ENCODE measurements around the gene POU2AF2.
A peak's percentile ranks its signal among the peaks of the same experiment; 100 is the strongest.
"Not testable (repeated sequence)": the region's sequence is repeated elsewhere in the genome, so short reads cannot be mapped to it uniquely, and the experiment has no call there.

POU2AF2 gene

GRCh38 chr11:111291764-111292163 is 46.2 kb downstream of the POU2AF2 start:
- Histone ChIP-seq H3K27ac (ENCODE audit: low read depth, low read length) (no peak overlapping the region), H3K4me3 (ENCODE audit: low read depth, low read length) (no peak overlapping the region), H3K9ac (ENCODE audit: low read depth, low read length) (no peak overlapping the region), H3K27me3 (ENCODE audit: control insufficient read depth, insufficient read depth, low read length) (no peaks in the 10 kb centered on the region), H3K36me3 (ENCODE audit: control insufficient read depth, insufficient read depth, low read length) (no peaks in the 10 kb centered on the region), H3K9me3 (ENCODE audit: control insufficient read depth, insufficient read depth, low read length) (no peaks in the 10 kb centered on the region), H3K4me1 (ENCODE audit: control insufficient read depth, insufficient read depth, low read length) (no peaks in the 10 kb centered on the region)

- not testable (repeated sequence) for H3K4me1 ChIP-seq (ENCODE audit: control insufficient read depth, insufficient read depth, low read length); H3K4me3 ChIP-seq (ENCODE audit: low read depth, low read length); H3K36me3 ChIP-seq (ENCODE audit: control insufficient read depth, insufficient read depth, low read length); H3K27ac ChIP-seq (ENCODE audit: low read depth, low read length); H3K27me3 ChIP-seq (ENCODE audit: control insufficient read depth, insufficient read depth, low read length); H3K9ac ChIP-seq (ENCODE audit: low read depth, low read length); H3K9me3 ChIP-seq (ENCODE audit: control insufficient read depth, insufficient read depth, low read length)
Observed at GRCh38 chr11:111292408-111292807, 46.9 kb downstream of the POU2AF2 start.

GRCh38 chr11:111296196-111296595 is 50.7 kb downstream of the POU2AF2 start:
- no peaks in the 10 kb centered on the region for H3K9me3 ChIP-seq (ENCODE audit: control insufficient read depth, insufficient read depth, low read length)
- peaks cover 33% of the 10 kb centered on the region for H3K27me3 ChIP-seq (ENCODE audit: control insufficient read depth, insufficient read depth, low read length)
- H3K27ac ChIP-seq (ENCODE audit: low read depth, low read length) = no peak overlapping the region
- H3K4me3 ChIP-seq (ENCODE audit: low read depth, low read length) = no peak overlapping the region
- H3K36me3 ChIP-seq (ENCODE audit: control insufficient read depth, insufficient read depth, low read length) = no peaks in the 10 kb centered on the region
- peaks cover 13% of the 10 kb centered on the region; the same call in 1 of the 2 replicates for H3K4me1 ChIP-seq (ENCODE audit: control insufficient read depth, insufficient read depth, low read length)
- H3K9ac ChIP-seq (ENCODE audit: low read depth, low read length) = no peak overlapping the region

GRCh38 chr11:111297696-111298095 is 52.2 kb downstream of the POU2AF2 start:
- peaks cover 19% of the 10 kb centered on the region for H3K4me1 ChIP-seq (ENCODE audit: control insufficient read depth, insufficient read depth, low read length)

GRCh38 chr11:111298413-111299100 is 53.0 kb downstream of the POU2AF2 start, which contains the start of gene POU2AF3:
POU2AF3 (plus strand) TSS chr11:111298546; CDS start chr11:111298582, 36 bp downstream.
- Histone ChIP-seq H3K4me1 (ENCODE audit: control insufficient read depth, insufficient read depth, low read length) (peaks cover 28% of the 10 kb centered on the region), H3K27ac (ENCODE audit: low read depth, low read length) (no peak within 1 kb of the TSS), H3K9me3 (ENCODE audit: control insufficient read depth, insufficient read depth, low read length) (no peaks in the 10 kb centered on the region), H3K27me3 (ENCODE audit: control insufficient read depth, insufficient read depth, low read length) (peaks cover 37% of the 10 kb centered on the region), H3K36me3 (ENCODE audit: control insufficient read depth, insufficient read depth, low read length) (no peaks in the 10 kb centered on the region), H3K4me3 (ENCODE audit: low read depth, low read length) (peak within 1 kb of the TSS; percentile 73), H3K9ac (ENCODE audit: low read depth, low read length) (peak within 1 kb of the TSS; percentile 63)

More at GRCh38 chr11:111297696-111298095, 52.2 kb downstream of the POU2AF2 start:
- H3K27me3 ChIP-seq (ENCODE audit: control insufficient read depth, insufficient read depth, low read length) = peaks cover 37% of the 10 kb centered on the region
- no peaks in the 10 kb centered on the region for H3K9me3 ChIP-seq (ENCODE audit: control insufficient read depth, insufficient read depth, low read length)
- no peak overlapping the region for H3K4me3 ChIP-seq (ENCODE audit: low read depth, low read length)
- no peaks in the 10 kb centered on the region for H3K36me3 ChIP-seq (ENCODE audit: control insufficient read depth, insufficient read depth, low read length)
- no peak overlapping the region for H3K9ac ChIP-seq (ENCODE audit: low read depth, low read length)
- no peak overlapping the region for H3K27ac ChIP-seq (ENCODE audit: low read depth, low read length)

- H3K9ac ChIP-seq (ENCODE audit: low read depth, low read length) = peak overlapping the region; percentile 63
- H3K36me3 ChIP-seq (ENCODE audit: control insufficient read depth, insufficient read depth, low read length) = no peaks in the 10 kb centered on the region
- no peaks in the 10 kb centered on the region for H3K9me3 ChIP-seq (ENCODE audit: control insufficient read depth, insufficient read depth, low read length)
- H3K27me3 ChIP-seq (ENCODE audit: control insufficient read depth, insufficient read depth, low read length) = peaks cover 37% of the 10 kb centered on the region
- no peak overlapping the region for H3K27ac ChIP-seq (ENCODE audit: low read depth, low read length)
- peaks cover 30% of the 10 kb centered on the region for H3K4me1 ChIP-seq (ENCODE audit: control insufficient read depth, insufficient read depth, low read length)
- peak overlapping the region; percentile 73 for H3K4me3 ChIP-seq (ENCODE audit: low read depth, low read length)
Observed at GRCh38 chr11:111299101-111300026, 53.8 kb downstream of the POU2AF2 start.

- H3K9me3 ChIP-seq (ENCODE audit: control insufficient read depth, insufficient read depth, low read length) = no peaks in the 10 kb centered on the region
- H3K4me1 ChIP-seq (ENCODE audit: control insufficient read depth, insufficient read depth, low read length) = peaks cover 30% of the 10 kb centered on the region
- no peaks in the 10 kb centered on the region for H3K36me3 ChIP-seq (ENCODE audit: control insufficient read depth, insufficient read depth, low read length)
- H3K9ac ChIP-seq (ENCODE audit: low read depth, low read length) = no peak overlapping the region
- no peak overlapping the region for H3K4me3 ChIP-seq (ENCODE audit: low read depth, low read length)
- no peak overlapping the region for H3K27ac ChIP-seq (ENCODE audit: low read depth, low read length)
- peaks cover 37% of the 10 kb centered on the region for H3K27me3 ChIP-seq (ENCODE audit: control insufficient read depth, insufficient read depth, low read length)
Observed at GRCh38 chr11:111300569-111300968, 55.0 kb downstream of the POU2AF2 start.

- H3K9ac ChIP-seq (ENCODE audit: low read depth, low read length) = no peak overlapping the region
- H3K27me3 ChIP-seq (ENCODE audit: control insufficient read depth, insufficient read depth, low read length) = peaks cover 37% of the 10 kb centered on the region
- no peaks in the 10 kb centered on the region for H3K36me3 ChIP-seq (ENCODE audit: control insufficient read depth, insufficient read depth, low read length)
- H3K4me1 ChIP-seq (ENCODE audit: control insufficient read depth, insufficient read depth, low read length) = peaks cover 30% of the 10 kb centered on the region
- no peaks in the 10 kb centered on the region for H3K9me3 ChIP-seq (ENCODE audit: control insufficient read depth, insufficient read depth, low read length)
- no peak overlapping the region for H3K4me3 ChIP-seq (ENCODE audit: low read depth, low read length)
- no peak overlapping the region for H3K27ac ChIP-seq (ENCODE audit: low read depth, low read length)
Observed at GRCh38 chr11:111301004-111301841, 55.7 kb downstream of the POU2AF2 start.

- no peaks in the 10 kb centered on the region for H3K9me3 ChIP-seq (ENCODE audit: control insufficient read depth, insufficient read depth, low read length)
- H3K4me1 ChIP-seq (ENCODE audit: control insufficient read depth, insufficient read depth, low read length) = peaks cover 30% of the 10 kb centered on the region
- no peak overlapping the region for H3K9ac ChIP-seq (ENCODE audit: low read depth, low read length)
- no peak overlapping the region for H3K4me3 ChIP-seq (ENCODE audit: low read depth, low read length)
- H3K27ac ChIP-seq (ENCODE audit: low read depth, low read length) = no peak overlapping the region
- H3K27me3 ChIP-seq (ENCODE audit: control insufficient read depth, insufficient read depth, low read length) = peaks cover 37% of the 10 kb centered on the region
- no peaks in the 10 kb centered on the region for H3K36me3 ChIP-seq (ENCODE audit: control insufficient read depth, insufficient read depth, low read length)
Observed at GRCh38 chr11:111301842-111302118, 56.3 kb downstream of the POU2AF2 start.

- Histone ChIP-seq H3K27me3 (ENCODE audit: control insufficient read depth, insufficient read depth, low read length) (peaks cover 37% of the 10 kb centered on the region), H3K9ac (ENCODE audit: low read depth, low read length) (no peak overlapping the region), H3K9me3 (ENCODE audit: control insufficient read depth, insufficient read depth, low read length) (no peaks in the 10 kb centered on the region), H3K4me1 (ENCODE audit: control insufficient read depth, insufficient read depth, low read length) (peaks cover 30% of the 10 kb centered on the region), H3K27ac (ENCODE audit: low read depth, low read length) (no peak overlapping the region), H3K36me3 (ENCODE audit: control insufficient read depth, insufficient read depth, low read length) (no peaks in the 10 kb centered on the region), H3K4me3 (ENCODE audit: low read depth, low read length) (no peak overlapping the region)
Observed at GRCh38 chr11:111302298-111302697, 56.8 kb downstream of the POU2AF2 start.

Data from HUES48 (cell line).